GM13976 (cell line): ENCODE measurements around the gene PLB1.

Source experiments
- DNase-seq: peaks from one replicate; pipeline ENCODE4 v3.0.0; 2012; ENCODE audit warnings: low spot score
- in situ Hi-C: fragments of 300-500 bp; cut with MboI; formaldehyde crosslinking; loops from one replicate; pipeline ENCODE4 v1.12.0; 2022; ENCODE audit warnings: low sequenced_read_pairs, mixed read lengths, inconsistent platforms; ENCODE audit not compliant: unreplicated experiment
- TF ChIP-seq, protein P1 (sequence below): IDR thresholded peaks from 2 replicates; pipeline ENCODE4 v1.5.1; 2012; ENCODE audit warnings: borderline replicate concordance, mild to moderate bottlenecking; ENCODE audit not compliant: insufficient read depth; ENCODE audit errors: extremely low read depth, missing control alignments, control extremely low read depth

PLB1 gene

DNA sequence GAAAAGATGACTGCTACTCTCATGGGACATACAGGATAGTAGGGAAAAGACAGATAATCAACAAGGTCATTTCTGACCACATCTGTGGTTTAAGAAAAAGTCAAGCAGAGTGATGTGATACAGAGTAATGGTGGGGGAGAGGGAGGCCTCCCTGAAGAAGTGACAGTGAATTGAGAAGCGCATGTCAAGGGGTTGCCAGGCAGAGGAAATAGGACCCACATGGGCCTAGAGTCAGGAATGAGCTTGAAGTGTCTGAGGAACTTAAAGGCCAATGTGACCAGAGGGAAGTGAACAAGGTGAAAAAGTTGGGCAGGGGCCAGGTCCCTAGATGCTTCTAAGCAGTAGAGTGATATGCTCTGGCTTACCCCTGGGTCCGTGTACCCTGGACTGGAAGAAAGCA, 142.2 kb downstream of the PLB1 start:
- no peak for DNase-seq
- TF ChIP-seq, protein P1, sequence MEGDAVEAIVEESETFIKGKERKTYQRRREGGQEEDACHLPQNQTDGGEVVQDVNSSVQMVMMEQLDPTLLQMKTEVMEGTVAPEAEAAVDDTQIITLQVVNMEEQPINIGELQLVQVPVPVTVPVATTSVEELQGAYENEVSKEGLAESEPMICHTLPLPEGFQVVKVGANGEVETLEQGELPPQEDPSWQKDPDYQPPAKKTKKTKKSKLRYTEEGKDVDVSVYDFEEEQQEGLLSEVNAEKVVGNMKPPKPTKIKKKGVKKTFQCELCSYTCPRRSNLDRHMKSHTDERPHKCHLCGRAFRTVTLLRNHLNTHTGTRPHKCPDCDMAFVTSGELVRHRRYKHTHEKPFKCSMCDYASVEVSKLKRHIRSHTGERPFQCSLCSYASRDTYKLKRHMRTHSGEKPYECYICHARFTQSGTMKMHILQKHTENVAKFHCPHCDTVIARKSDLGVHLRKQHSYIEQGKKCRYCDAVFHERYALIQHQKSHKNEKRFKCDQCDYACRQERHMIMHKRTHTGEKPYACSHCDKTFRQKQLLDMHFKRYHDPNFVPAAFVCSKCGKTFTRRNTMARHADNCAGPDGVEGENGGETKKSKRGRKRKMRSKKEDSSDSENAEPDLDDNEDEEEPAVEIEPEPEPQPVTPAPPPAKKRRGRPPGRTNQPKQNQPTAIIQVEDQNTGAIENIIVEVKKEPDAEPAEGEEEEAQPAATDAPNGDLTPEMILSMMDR = no peak
- in situ Hi-C loops = no loop called here

DNA sequence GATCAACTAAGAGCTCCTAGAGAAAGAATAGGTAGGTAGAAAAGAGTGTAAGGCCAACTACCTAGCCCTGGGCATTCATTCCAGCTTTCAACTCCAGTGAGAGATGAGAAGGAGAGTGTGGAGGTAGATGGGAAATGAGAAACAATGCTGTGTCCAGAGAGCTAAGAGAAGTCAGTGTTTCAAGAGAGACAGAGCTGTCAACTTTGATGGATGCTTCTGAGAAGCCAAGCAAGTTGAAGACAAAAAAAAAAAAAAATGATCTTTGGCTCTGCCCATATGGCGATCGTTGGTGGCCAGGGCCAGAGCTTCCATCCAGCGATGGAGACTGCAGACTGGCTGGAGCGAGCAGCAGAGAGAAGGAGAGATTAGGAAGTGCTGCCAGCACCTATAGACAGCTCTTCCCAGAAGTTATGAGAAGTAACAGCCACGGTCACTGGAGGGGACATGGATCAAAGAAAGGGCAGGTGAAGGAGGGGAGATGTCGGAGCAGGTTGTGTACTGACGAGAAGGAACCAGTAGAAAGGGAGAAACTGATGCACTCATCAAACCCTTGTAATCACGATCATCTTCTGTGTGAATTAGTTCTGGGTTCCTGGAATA, 143.3 kb downstream of the PLB1 start:
- TF ChIP-seq, protein P1 = no peak
- in situ Hi-C loops = no loop called here
- no peak for DNase-seq

DNA sequence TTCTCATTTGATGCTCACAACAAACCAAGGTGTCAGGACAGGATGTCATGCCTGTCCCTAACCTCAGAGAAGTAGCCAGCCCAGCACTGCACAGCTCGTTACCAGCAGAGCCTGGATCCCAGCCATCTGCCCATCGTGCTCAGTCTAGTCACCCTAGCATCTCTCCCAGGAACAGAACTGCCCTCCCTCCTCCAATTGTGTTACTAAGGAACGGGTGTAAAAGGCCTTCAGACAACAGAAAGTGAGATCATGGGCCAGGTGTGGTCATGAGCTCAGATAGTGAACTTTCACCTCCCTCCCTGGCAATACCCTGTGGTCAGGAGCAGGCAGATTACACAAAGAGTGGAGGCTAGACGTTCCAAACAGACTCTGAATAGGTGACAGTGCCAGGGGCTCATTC, 144.0 kb downstream of the PLB1 start:
- peak; percentile 43 for DNase-seq
- TF ChIP-seq, protein P1 = no peak
- in situ Hi-C loops = no loop called here

DNA sequence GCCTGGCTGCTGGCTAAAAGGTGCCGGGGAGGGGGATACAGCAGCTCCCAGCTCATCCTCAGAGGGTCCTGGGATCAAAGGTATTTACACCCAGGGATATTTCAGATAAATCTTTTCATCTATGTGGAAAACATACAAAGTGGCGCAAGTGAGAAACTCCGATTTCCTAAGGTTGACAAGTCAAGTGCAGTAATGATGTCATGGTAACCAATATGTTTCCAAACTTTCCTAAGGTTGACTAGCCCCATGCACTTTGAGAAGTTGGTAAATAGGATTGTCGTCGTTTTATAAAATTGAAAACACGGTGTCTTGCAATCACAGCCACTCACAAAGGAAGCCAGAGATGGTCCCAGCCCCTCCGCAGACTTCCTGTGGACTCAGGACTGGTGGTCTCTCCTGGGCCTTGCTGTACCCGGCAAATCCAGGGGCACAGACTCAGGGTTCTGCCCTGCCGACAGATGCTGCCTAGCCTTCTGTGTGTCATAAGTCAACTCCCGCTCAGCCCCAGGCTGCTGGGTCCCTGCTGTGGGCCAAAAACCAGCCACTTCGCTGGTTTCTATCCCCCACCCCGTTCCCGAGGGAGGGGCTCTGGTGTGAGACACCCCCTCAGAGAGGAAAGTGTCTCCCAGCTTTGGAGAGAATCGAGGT, 144.5 kb downstream of the PLB1 start:
- in situ Hi-C loops = no loop called here
- TF ChIP-seq, protein P1 = no peak
- no peak for DNase-seq

DNA sequence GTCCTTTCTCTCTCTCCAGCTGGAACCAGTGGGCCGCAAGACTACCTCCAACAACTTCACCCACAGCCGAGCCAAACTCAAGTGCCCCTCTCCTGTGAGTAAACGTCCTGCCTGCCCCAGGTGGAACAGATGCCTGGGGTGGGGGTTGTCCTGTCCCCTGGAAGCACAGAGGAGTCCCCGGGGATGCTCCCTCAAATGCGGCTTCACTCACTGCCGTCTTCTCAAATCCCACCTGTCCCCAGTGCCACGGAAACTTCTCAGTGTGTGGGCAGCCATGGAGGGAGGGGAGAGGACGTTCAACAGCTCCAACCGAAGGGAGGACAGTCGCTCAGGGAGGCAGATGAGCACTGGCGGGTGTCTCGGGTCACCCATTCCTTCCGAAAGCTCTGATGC, 145.0 kb downstream of the PLB1 start:
- no peak for DNase-seq
- in situ Hi-C loops = no loop called here

DNA sequence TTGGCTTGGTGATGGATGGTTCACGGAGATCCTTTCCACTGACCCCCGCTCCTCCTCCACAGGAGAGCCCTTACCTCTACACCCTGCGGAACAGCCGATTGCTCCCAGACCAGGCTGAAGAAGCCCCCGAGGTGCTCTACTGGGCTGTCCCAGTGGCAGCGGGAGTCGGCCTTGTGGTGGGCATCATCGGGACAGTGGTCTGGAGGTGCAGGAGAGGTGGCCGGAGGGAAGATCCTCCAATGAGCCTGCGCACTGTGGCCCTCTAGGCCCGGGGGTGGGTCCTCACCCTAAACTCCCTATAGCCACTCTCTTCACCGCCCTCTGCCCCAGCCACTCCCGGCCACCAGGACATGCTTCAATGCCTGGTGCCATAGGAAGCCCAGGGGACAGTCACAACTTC, 146.9 kb downstream of the PLB1 start:
- TF ChIP-seq, protein P1 = no peak
- DNase-seq = no peak
- in situ Hi-C loops = no loop called here

More for the DNA sequence above, 145.0 kb downstream of the PLB1 start:
- TF ChIP-seq, protein P1 = no peak
